ENCODE measurements around the gene SBNO1.

DNA sequence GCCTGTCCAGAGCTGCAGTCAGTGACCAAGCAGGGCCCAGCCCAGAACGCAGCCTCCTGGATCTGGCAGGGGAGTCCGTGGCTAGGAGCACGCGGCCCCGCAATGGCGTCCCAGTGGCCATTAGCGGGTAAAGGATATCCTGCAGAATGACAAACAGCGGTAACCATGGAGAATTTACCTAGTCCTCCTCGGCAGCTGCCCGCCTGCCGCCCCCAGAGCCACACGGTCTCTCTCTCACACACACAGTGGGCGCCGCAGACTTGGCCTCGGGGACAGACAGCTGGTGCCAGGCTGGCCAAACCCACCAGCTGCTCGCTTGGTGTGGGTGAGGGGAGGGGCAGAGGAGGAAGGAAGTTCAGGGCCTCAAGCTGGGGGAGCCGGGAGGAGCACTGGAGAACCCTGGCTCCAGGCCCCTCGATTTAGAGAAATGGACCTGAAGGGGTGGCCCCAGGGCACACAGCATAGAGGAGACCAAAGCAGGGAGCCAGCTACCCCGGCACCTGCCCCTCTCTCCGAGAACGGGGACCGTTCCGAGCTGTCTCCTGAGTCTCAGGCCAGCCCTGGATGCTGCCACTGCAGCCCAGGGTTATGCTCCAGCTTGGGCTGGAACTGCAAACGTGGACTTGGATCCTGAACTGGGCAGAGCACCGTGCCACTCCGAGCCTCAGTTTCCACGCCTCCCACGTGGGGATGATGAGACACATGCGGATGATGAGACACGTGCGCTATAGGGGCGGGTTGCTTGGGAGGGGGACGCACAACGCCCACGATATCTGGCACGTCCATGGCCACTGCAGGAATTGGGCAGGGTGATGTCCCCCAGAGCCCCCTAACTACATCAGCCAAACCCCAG is 96.4 kb downstream of the SBNO1 start:
- TF ChIP-seq EZH2phosphoT487 (IDR thresholded peaks at IDR 0.05; ENCODE audit: insufficient read depth, low read depth): no peak
- TF ChIP-seq EZH2 (IDR thresholded peaks at IDR 0.05; ENCODE audit: insufficient read depth, poor library complexity, severe bottlenecking): no peak
